Motor neuron (in vitro differentiated cells): ENCODE data around the gene FAM20A. TPM values are rescaled to one million over a fixed set of nuclear protein-coding genes. Genes with fewer than 3 reads are reported as not detected.

ENCODE experiments used
- ATAC-seq, 8 experiments: fragments of 200-7000 bp; cut with Tn5 transposase; replicated peaks in 6 of 8; 2 replicates each; pipeline ENCODE4 v1.8.0; 2021; ENCODE audit warnings: mild to moderate bottlenecking in 8 of 8, moderate library complexity in 8 of 8
- H3K27ac ChIP-seq, 2 donors: fragments of 250-450 bp; sonication (Bioruptor Pico); 2 replicates each; pipeline ENCODE4 v1.9.0; 2021; ENCODE audit warnings: antibody characterized with exemption in 2 of 2, mild to moderate bottlenecking in 2 of 2, moderate library complexity in 1 of 2
- H3K4me1 ChIP-seq, 2 donors: fragments of 250-450 bp; sonication (Bioruptor Pico); replicated peaks in 1 of 2; 2 replicates each; pipeline ENCODE4 v1.6.1; 2021; ENCODE audit warnings: antibody characterized with exemption in 2 of 2, mild to moderate bottlenecking in 2 of 2, moderate library complexity in 1 of 2
- H3K4me3 ChIP-seq, 5 donors: fragments of 250-450 bp; sonication (Bioruptor Pico); 2 replicates each; pipeline ENCODE4 v1.9.0; 2021; ENCODE audit warnings: antibody characterized with exemption in 5 of 5, mild to moderate bottlenecking in 5 of 5, moderate library complexity in 4 of 5
- WGBS, 10 experiments: fragments of 450-650 bp; shearing (Covaris generic); methylation state at CpG; one replicate each; pipeline ENCODE4 v1.0.0; 2022; 5-methylcytosine and 5-hydroxymethylcytosine counted together
- in situ Hi-C, 9 experiments: fragments of 400-800 bp; cut with MboI; loops; one replicate each; pipeline ENCODE4 v1.15.0; 2021; ENCODE audit warnings: low sequenced_read_pairs in 9 of 9, low pct_unique_long_range_greater_than_20kb in 2 of 9; ENCODE audit not compliant: unreplicated experiment in 9 of 9
- total RNA-seq, 8 experiments: library from RNA; unstranded; fragments of 300-600 nt; gene quantifications; 2 replicates each; pipeline versions ENCODE4 v1.2.3 to v1.2.4, GENCODE V29; 2022

The FAM20A gene
- 10 to 100 TPM in 2 of 8 experiments, 1 to 10 TPM in 6; 1.6 to 12.1 (median 3.5) TPM for total RNA-seq

GRCh38 chr17:68600931-68601564 lies at the start of gene FAM20A:
FAM20A (minus strand) TSS chr17:68601367; CDS start chr17:68600666, 701 bp downstream.
- Histone ChIP-seq H3K4me3 (peak within 1 kb of the TSS; percentile 34 to 52 (median 41)), H3K27ac (no peak within 1 kb of the TSS), H3K4me1 (peaks cover 0 to 6% of the 10 kb centered on the region in 2 donors)
- 0% methylated on average over 1 of the region's 69 CpGs; no CpG with 5 or more reads in 9 of the 10 experiments for WGBS, 10 experiments
- in situ Hi-C loops: no loop called here
- peak; percentile 11 to 70 (median 45) for ATAC-seq

- in situ Hi-C loops: no loop called here
- no peak for ATAC-seq
These were observed 48.2 kb upstream of the FAM20A start for GRCh38 chr17:68649324-68649723.

GRCh38 chr17:68646626-68647526 lies 45.7 kb upstream of the FAM20A start:
- no peak for ATAC-seq
- H3K4me3 ChIP-seq: no peak overlapping the region
- H3K27ac ChIP-seq: no peak overlapping the region
- 53 to 100% (median 92%) methylated on average over 1 to 9 of the region's 11 CpGs; no CpG with 5 or more reads in 1 of the 10 experiments for WGBS, 10 experiments
- in situ Hi-C loops: no loop called here
- no peaks in the 10 kb centered on the region for H3K4me1 ChIP-seq

More at GRCh38 chr17:68649324-68649723, 48.2 kb upstream of the FAM20A start:
- Histone ChIP-seq H3K27ac (no peak overlapping the region), H3K4me3 (no peak overlapping the region), H3K4me1 (no peaks in the 10 kb centered on the region)
- 36 to 94% (median 72%) methylated on average over 1 to 3 of the region's 3 CpGs; no CpG with 5 or more reads in 1 of the 10 experiments for WGBS, 10 experiments

GRCh38 chr17:68642118-68642412 lies 40.9 kb upstream of the FAM20A start:
- H3K4me3 ChIP-seq: no peak overlapping the region
- H3K27ac ChIP-seq: no peak overlapping the region
- ATAC-seq: no peak
- in situ Hi-C loops: no loop called here
- 56 to 94% (median 84%) methylated on average over 2 to 4 of the region's 4 CpGs for WGBS, 10 experiments
- H3K4me1 ChIP-seq: no peaks in the 10 kb centered on the region

- in situ Hi-C loops: no loop called here
- Histone ChIP-seq H3K4me3 (no peak overlapping the region), H3K27ac (no peak overlapping the region), H3K4me1 (no peaks in the 10 kb centered on the region)
- WGBS, 10 experiments: 49 to 100% (median 85%) methylated on average over 2 to 6 of the region's 9 CpGs; no CpG with 5 or more reads in 1 of the 10 experiments
- no peak for ATAC-seq
These were observed 40.3 kb upstream of the FAM20A start for GRCh38 chr17:68641276-68642117.

- no peak overlapping the region for H3K27ac ChIP-seq
- in situ Hi-C loops: no loop called here
- 0 to 100% (median 71%) methylated on average over 1 to 2 of the region's 2 CpGs; no CpG with 5 or more reads in 1 of the 10 experiments for WGBS, 10 experiments
- H3K4me1 ChIP-seq: no peaks in the 10 kb centered on the region
- no peak overlapping the region for H3K4me3 ChIP-seq
- ATAC-seq: peak in 3 of 8 experiments; percentile 94 to 95 (median 95)
These were observed 39.2 kb upstream of the FAM20A start for GRCh38 chr17:68640242-68640989.

GRCh38 chr17:68634345-68634876 lies 33.2 kb upstream of the FAM20A start:
- H3K4me1 ChIP-seq: no peaks in the 10 kb centered on the region
- no peak for ATAC-seq
- no peak overlapping the region for H3K4me3 ChIP-seq
- in situ Hi-C loops: no loop called here
- 56 to 100% (median 82%) methylated on average over 1 to 6 of the region's 10 CpGs; no CpG with 5 or more reads in 1 of the 10 experiments for WGBS, 10 experiments
- no peak overlapping the region for H3K27ac ChIP-seq

- in situ Hi-C loops: no loop called here
- peak in 3 of 8 experiments; percentile 69 to 89 (median 74) for ATAC-seq
- WGBS, 10 experiments: 17 to 100% (median 66%) methylated on average over 1 to 3 of the region's 3 CpGs
- Histone ChIP-seq H3K4me1 (peaks cover 0 to 12% of the 10 kb centered on the region in 2 donors), H3K27ac (no peak overlapping the region), H3K4me3 (no peak overlapping the region)
These were observed 27.4 kb upstream of the FAM20A start for GRCh38 chr17:68628576-68628957.

GRCh38 chr17:68627956-68628575 lies 26.9 kb upstream of the FAM20A start:
- Histone ChIP-seq H3K4me1 (peaks cover 0 to 12% of the 10 kb centered on the region in 2 donors), H3K4me3 (no peak overlapping the region), H3K27ac (no peak overlapping the region)
- in situ Hi-C loops: no loop called here
- 36 to 89% (median 55%) methylated on average over 1 to 4 of the region's 4 CpGs; no CpG with 5 or more reads in 4 of the 10 experiments for WGBS, 10 experiments
- peak in 5 of 8 experiments; percentile 23 to 81 (median 59) for ATAC-seq

- Histone ChIP-seq H3K4me1 (peaks cover 0 to 12% of the 10 kb centered on the region in 2 donors), H3K4me3 (no peak overlapping the region), H3K27ac (no peak overlapping the region)
- ATAC-seq: no peak
- in situ Hi-C loops: no loop called here
- 60 to 100% (median 83%) methylated on average over 1 of the region's 1 CpG; no CpG with 5 or more reads in 6 of the 10 experiments for WGBS, 10 experiments
These were observed 23.2 kb upstream of the FAM20A start for GRCh38 chr17:68624381-68624780.

GRCh38 chr17:68623811-68624210 lies 22.6 kb upstream of the FAM20A start:
- H3K4me3 ChIP-seq: no peak overlapping the region
- peaks cover 0 to 12% of the 10 kb centered on the region in 2 donors for H3K4me1 ChIP-seq
- WGBS, 10 experiments: 32 to 100% (median 70%) methylated on average over 1 to 7 of the region's 7 CpGs; no CpG with 5 or more reads in 1 of the 10 experiments
- no peak overlapping the region for H3K27ac ChIP-seq
- in situ Hi-C loops: no loop called here
- ATAC-seq: no peak

GRCh38 chr17:68622423-68622822 lies 21.3 kb upstream of the FAM20A start:
- no peak for ATAC-seq
- in situ Hi-C loops: no loop called here
- Histone ChIP-seq H3K4me3 (no peak overlapping the region), H3K27ac (no peak overlapping the region), H3K4me1 (peaks cover 0 to 12% of the 10 kb centered on the region in 2 donors)
